Neuron (in vitro differentiated cells): ENCODE data around the gene NCAM1.
"Not testable (repeated sequence)": the region's sequence is repeated elsewhere in the genome, so short reads cannot be mapped to it uniquely, and the experiment has no call there.

Experiments used
- H2AFZ ChIP-seq: one replicate; pipeline ENCODE4 v1.6.1; 2013; ENCODE audit warnings: low read depth, mild to moderate bottlenecking, inconsistent platforms, low read length, moderate library complexity
- H3K27me3 ChIP-seq: one replicate; pipeline ENCODE4 v1.6.1; 2013; ENCODE audit warnings: low read length; ENCODE audit not compliant: insufficient read depth
- H3K36me3 ChIP-seq: one replicate; pipeline ENCODE4 v1.6.1; 2013; ENCODE audit warnings: low read length; ENCODE audit not compliant: insufficient read depth
- H3K4me1 ChIP-seq: one replicate; pipeline ENCODE4 v1.6.1; 2013; ENCODE audit warnings: low read length; ENCODE audit not compliant: insufficient read depth
- H3K4me3 ChIP-seq: 2 replicates; pipeline ENCODE4 v1.5.1; 2013; ENCODE audit warnings: mild to moderate bottlenecking, low read length, moderate library complexity
- H3K9me3 ChIP-seq: one replicate; pipeline ENCODE4 v1.6.1; 2013; ENCODE audit warnings: low read length

The NCAM1 gene

GRCh38 chr11:113289431-113290187, 328.4 kb downstream of the NCAM1 start:
- no peaks in the 10 kb centered on the region for H3K9me3 ChIP-seq
- H3K4me3 ChIP-seq, result no peak overlapping the region
- H3K36me3 ChIP-seq, result no peaks in the 10 kb centered on the region
- no peak overlapping the region for H2AFZ ChIP-seq
- peaks cover 3% of the 10 kb centered on the region for H3K27me3 ChIP-seq
- no peaks in the 10 kb centered on the region for H3K4me1 ChIP-seq

DNA sequence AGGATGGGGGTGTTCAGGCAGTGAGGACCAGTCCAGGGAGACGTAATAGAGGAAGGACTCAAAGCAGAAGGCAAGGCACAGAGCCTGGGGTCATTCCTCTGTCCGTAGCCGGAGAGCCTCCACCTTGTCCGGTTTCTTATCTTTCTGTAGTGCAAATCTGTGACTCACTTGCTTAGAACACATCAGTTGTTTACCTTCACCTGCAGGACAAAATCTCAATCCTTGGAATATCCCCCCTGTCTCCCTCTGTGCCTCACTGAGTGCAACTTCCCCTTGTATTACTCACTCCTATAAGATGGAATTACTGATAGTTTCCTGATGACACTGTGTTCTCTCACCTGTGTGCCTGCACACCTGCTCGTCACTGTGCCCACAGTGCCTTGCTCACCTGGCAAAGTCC, 332.7 kb downstream of the NCAM1 start:
- Histone ChIP-seq H3K9me3 (no peaks in the 10 kb centered on the region), H2AFZ (no peak overlapping the region), H3K27me3 (peaks cover 3% of the 10 kb centered on the region), H3K4me3 (no peak overlapping the region), H3K4me1 (no peaks in the 10 kb centered on the region), H3K36me3 (no peaks in the 10 kb centered on the region)

DNA sequence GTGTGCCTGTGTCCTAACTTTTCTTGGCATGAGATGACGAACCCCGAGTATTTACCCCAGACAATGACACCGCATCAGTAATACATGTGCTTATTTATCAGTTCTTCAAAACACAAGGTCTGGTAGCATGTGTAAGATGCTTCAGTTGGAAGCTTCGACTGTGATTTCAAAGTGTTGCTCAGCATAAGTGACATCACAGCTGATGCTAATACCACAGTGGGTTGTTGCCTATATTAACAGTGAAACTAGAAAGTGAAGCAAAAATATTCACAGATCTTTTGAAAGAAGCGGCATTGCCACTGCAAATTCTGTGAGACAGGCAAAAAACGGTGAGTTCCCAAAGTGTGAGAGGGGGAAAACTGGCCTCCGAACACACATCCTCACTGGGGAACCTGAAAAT, 334.8 kb downstream of the NCAM1 start:
- Histone ChIP-seq H3K4me3 (no peak overlapping the region), H3K9me3 (no peaks in the 10 kb centered on the region), H2AFZ (no peak overlapping the region), H3K36me3 (no peaks in the 10 kb centered on the region), H3K4me1 (no peaks in the 10 kb centered on the region), H3K27me3 (peaks cover 3% of the 10 kb centered on the region)

GRCh38 chr11:113296447-113297205, 335.4 kb downstream of the NCAM1 start:
- Histone ChIP-seq H3K4me1 (no peaks in the 10 kb centered on the region), H3K4me3 (no peak overlapping the region), H3K27me3 (peaks cover 3% of the 10 kb centered on the region), H2AFZ (no peak overlapping the region), H3K9me3 (no peaks in the 10 kb centered on the region), H3K36me3 (no peaks in the 10 kb centered on the region)

GRCh38 chr11:113298496-113298895, 337.3 kb downstream of the NCAM1 start:
- H2AFZ ChIP-seq, H3K4me3 ChIP-seq, H3K4me1 ChIP-seq, H3K9me3 ChIP-seq, H3K27me3 ChIP-seq, H3K36me3 ChIP-seq: not testable (repeated sequence)

DNA sequence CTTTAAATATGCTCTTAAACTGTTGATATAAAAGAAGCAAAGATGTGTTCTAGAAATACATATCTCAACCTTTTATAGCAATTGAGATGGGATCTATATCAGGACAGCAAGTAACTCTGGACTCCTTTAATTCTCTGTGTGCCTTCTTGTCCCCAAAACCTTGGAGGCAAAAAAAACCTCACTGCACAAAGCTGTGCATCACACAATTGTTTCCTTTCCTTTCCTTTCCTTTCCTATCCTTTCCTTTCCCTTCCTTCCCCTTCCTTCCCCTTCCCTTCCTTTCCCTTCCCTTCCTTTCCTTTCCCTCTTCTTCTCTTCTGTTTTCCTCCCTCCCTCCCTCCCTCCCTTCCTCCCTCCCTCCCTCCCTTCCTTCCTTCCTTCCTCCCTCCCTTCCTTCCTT, 343.7 kb downstream of the NCAM1 start:
- no peak overlapping the region for H3K4me3 ChIP-seq
- no peak overlapping the region for H2AFZ ChIP-seq
- H3K4me1 ChIP-seq, result no peaks in the 10 kb centered on the region
- H3K36me3 ChIP-seq, result no peaks in the 10 kb centered on the region
- no peaks in the 10 kb centered on the region for H3K9me3 ChIP-seq
- peaks cover 2% of the 10 kb centered on the region for H3K27me3 ChIP-seq

DNA sequence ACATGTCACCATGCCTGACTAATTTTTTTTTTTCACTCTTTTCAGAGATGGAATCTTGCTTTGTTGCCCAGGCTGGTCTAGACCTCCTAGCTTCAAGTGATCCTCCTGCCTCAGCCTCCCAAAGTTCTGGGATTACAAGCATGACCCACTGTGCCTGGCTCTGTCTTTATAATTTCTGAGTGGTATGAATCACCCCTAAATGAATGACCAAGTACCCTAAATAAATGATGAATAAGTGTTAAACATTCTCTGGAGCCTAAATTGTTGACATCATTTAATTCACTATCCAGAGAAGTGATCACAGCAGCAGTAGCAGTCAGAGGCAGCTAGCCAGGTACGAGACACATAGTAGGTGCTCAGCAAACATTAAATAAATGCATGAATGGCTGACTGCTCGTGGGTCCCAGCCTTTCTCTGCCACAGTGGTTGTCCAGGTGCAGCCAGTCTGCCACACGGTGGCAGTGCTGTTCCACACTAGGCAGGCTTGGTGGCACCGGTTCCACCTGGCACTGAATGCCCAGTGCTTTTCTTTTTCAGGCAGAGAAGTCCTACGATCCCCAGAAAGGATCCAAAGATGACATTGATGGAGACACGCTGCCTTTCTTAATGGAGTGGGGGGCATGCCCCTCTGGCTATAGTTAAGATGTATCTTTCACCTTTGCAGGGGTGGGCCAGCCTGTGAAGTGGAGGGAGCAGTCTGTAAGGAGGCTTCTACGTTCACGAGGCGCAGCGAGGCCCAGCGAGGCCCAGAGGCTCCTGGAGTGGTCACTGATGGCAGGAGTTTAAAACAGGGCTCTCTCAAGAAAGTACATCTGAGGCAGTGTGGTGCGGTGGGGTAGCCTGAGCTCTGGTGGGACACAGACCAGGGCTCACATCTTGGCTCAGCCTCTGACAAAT, 344.5 kb downstream of the NCAM1 start:
- Histone ChIP-seq H3K27me3 (peaks cover 2% of the 10 kb centered on the region), H3K4me3 (no peak overlapping the region), H2AFZ (no peak overlapping the region), H3K4me1 (no peaks in the 10 kb centered on the region), H3K9me3 (no peaks in the 10 kb centered on the region), H3K36me3 (no peaks in the 10 kb centered on the region)

GRCh38 chr11:113308601-113309000, 347.4 kb downstream of the NCAM1 start:
- no peaks in the 10 kb centered on the region for H3K4me1 ChIP-seq
- H3K4me3 ChIP-seq, result no peak overlapping the region
- no peaks in the 10 kb centered on the region for H3K9me3 ChIP-seq
- H3K36me3 ChIP-seq, result no peaks in the 10 kb centered on the region
- H2AFZ ChIP-seq, result no peak overlapping the region
- peaks cover 2% of the 10 kb centered on the region for H3K27me3 ChIP-seq

GRCh38 chr11:113311536-113311935, 350.3 kb downstream of the NCAM1 start:
- H3K27me3 ChIP-seq, result peaks cover 2% of the 10 kb centered on the region
- H3K36me3 ChIP-seq, result no peaks in the 10 kb centered on the region
- H3K4me1 ChIP-seq, result peaks cover 10% of the 10 kb centered on the region
- no peak overlapping the region for H3K4me3 ChIP-seq
- no peaks in the 10 kb centered on the region for H3K9me3 ChIP-seq
- H2AFZ ChIP-seq, result no peak overlapping the region

DNA sequence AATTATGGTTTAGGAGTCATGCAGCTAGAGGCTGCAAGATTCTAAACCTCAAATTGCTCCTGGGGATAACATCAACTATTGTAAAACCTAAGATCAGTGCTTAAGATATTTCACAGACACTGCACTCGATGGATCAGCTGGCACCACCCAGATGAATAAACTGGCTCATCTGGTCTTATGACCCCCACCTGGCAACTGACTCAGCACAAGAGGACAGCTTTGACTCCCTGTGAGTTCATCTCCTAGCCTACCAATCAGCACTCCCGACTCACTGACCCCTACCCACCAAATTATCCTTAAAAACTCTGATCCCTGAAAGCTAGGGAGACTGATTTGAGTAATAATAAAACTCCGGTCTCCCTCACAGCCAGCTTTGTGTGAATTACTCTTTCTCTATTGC, 352.4 kb downstream of the NCAM1 start:
- no peaks in the 10 kb centered on the region for H3K9me3 ChIP-seq
- H2AFZ ChIP-seq, result peak overlapping the region; percentile 74
- no peaks in the 10 kb centered on the region for H3K36me3 ChIP-seq
- peaks cover 10% of the 10 kb centered on the region for H3K4me1 ChIP-seq
- peak overlapping the region; percentile 69 for H3K4me3 ChIP-seq
- H3K27me3 ChIP-seq, result peaks cover under 1% of the 10 kb centered on the region

DNA sequence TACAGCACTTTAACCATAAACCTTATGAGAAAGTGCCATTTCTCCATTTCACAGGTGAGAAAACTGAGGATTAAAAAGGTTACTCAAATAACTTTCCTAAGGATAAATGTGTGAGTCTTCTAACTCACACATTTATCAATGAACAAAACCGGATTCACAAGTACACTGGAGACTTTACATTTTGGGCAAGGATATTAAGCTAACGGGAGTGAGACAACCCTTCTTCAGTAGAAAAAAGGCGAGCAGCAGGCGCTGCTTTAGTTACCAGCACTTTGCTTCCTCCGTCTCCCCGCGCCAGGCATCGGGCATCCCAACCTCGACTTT, 352.8 kb downstream of the NCAM1 start:
- Histone ChIP-seq H3K4me1 (peaks cover 10% of the 10 kb centered on the region), H3K4me3 (peak overlapping the region; percentile 69)

GRCh38 chr11:113314389-113315301, 353.4 kb downstream of the NCAM1 start, which contains the start of gene TTC12:
TTC12 (plus strand) TSS chr11:113314583; CDS start chr11:113316258, 1,675 bp downstream.
- peaks cover 10% of the 10 kb centered on the region for H3K4me1 ChIP-seq
- peaks cover 1% of the 10 kb centered on the region for H3K9me3 ChIP-seq
- peaks cover 4% of the 10 kb centered on the region for H3K36me3 ChIP-seq
- peak within 1 kb of the TSS; percentile 74 for H2AFZ ChIP-seq
- H3K27me3 ChIP-seq, result no peaks in the 10 kb centered on the region
- peak within 1 kb of the TSS; percentile 69 for H3K4me3 ChIP-seq

More for the DNA sequence above, 352.8 kb downstream of the NCAM1 start:
- no peaks in the 10 kb centered on the region for H3K27me3 ChIP-seq
- H3K9me3 ChIP-seq, result no peaks in the 10 kb centered on the region
- H2AFZ ChIP-seq, result peak overlapping the region; percentile 74
- peaks cover 3% of the 10 kb centered on the region for H3K36me3 ChIP-seq
